CD4-positive, alpha-beta T cell (primary cell): Measurements from ENCODE around the gene UEVLD. TPM values are rescaled to one million over a fixed set of nuclear protein-coding genes. Genes with fewer than 3 reads are reported as not detected.

Source experiments
- ATAC-seq: fragments of 200-7000 bp; cut with Tn5 transposase; one replicate; pipeline ENCODE4 v1.10.0; 2022; ENCODE audit warnings: mild to moderate bottlenecking; ENCODE audit not compliant: poor library complexity
- CTCF ChIA-PET: fragments of 350-600 bp; sonication (Branson Sonifier 250); formaldehyde crosslinking; loops from one replicate; lab custom pipeline; 2021; ENCODE audit warnings: antibody characterized with exemption, inconsistent platforms; lab: Charles Lee
- POLR2A ChIA-PET: fragments of 350-600 bp; sonication (Branson Sonifier 250); formaldehyde crosslinking; loops from one replicate; lab custom pipeline; 2021; ENCODE audit warnings: antibody characterized with exemption, inconsistent platforms; lab: Charles Lee
- DNase-seq, 14 experiments: peaks; one replicate each; pipeline ENCODE4 v3.0.0-alpha.2; 2013 to 2020; ENCODE audit warnings: mixed read lengths in 2 of 14
- H3K27ac ChIP-seq, 2 donors: one replicate each; pipeline versions ENCODE4 v1.5.1 to v1.7.0; 2013; ENCODE audit warnings: low read length in 2 of 2, low read depth in 1 of 2, mild to moderate bottlenecking in 1 of 2
- H3K27me3 ChIP-seq, 2 experiments: 1 replicate in 1 of 2; 2 replicates in 1 of 2; pipeline versions ENCODE4 v1.6.1 to v1.7.0; 2013; ENCODE audit warnings: low read length in 2 of 2, control low read depth in 1 of 2, mild to moderate bottlenecking in 1 of 2, moderate library complexity in 1 of 2; ENCODE audit not compliant: insufficient read depth in 2 of 2, control insufficient read depth in 1 of 2
- H3K36me3 ChIP-seq: one replicate; pipeline ENCODE4 v1.6.1; 2013; ENCODE audit warnings: low read length, control low read depth; ENCODE audit not compliant: insufficient read depth
- H3K4me1 ChIP-seq: one replicate; pipeline ENCODE4 v1.6.1; 2013; ENCODE audit warnings: low read length, control low read depth; ENCODE audit not compliant: insufficient read depth
- H3K4me3 ChIP-seq: one replicate; pipeline ENCODE4 v1.5.1; 2013; ENCODE audit warnings: mild to moderate bottlenecking, low read length, moderate library complexity
- H3K9me3 ChIP-seq, 2 experiments: 1 replicate in 1 of 2; 2 replicates in 1 of 2; pipeline versions ENCODE4 v1.6.1 to v1.7.0; 2013; ENCODE audit warnings: low read length in 2 of 2, mild to moderate bottlenecking in 2 of 2, control low read depth in 1 of 2, moderate library complexity in 1 of 2; ENCODE audit not compliant: control insufficient read depth in 1 of 2, insufficient read depth in 1 of 2
- H3K27ac Mint-ChIP-seq: one replicate; pipeline ENCODE4 v1.8.0; 2020; ENCODE audit warnings: mixed read lengths
- H3K27me3 Mint-ChIP-seq: one replicate; pipeline ENCODE4 v1.8.0; 2021; ENCODE audit warnings: mixed read lengths
- H3K36me3 Mint-ChIP-seq: one replicate; pipeline ENCODE4 v1.8.0; 2021; ENCODE audit warnings: low read depth, mixed read lengths
- H3K4me1 Mint-ChIP-seq: one replicate; pipeline ENCODE4 v1.8.0; 2021; ENCODE audit warnings: low read depth, mixed read lengths
- H3K4me3 Mint-ChIP-seq: one replicate; pipeline ENCODE4 v1.8.0; 2020; ENCODE audit warnings: mild to moderate bottlenecking, mixed read lengths
- H3K9me3 Mint-ChIP-seq: one replicate; pipeline ENCODE4 v1.8.0; 2020; ENCODE audit warnings: mixed read lengths
- CTCF ChIP-seq: fragments of 200-600 bp; IDR thresholded peaks from one replicate; pipeline ENCODE4 v1.8.0; 2022; ENCODE audit warnings: antibody characterized with exemption, mild to moderate bottlenecking
- intact Hi-C, 2 experiments: fragments of 100-400 bp; cut with DNase I in 1 of 2; cut with micrococcal nuclease in 1 of 2; formaldehyde crosslinking; loops; one replicate each; pipeline versions ENCODE4 v1.15.1 to v1.9.0; 2023 to 2025; cut with DNase I, micrococcal nuclease
- total RNA-seq, 174 experiments: library from RNA in 2 of 174; stranded (reverse) in 2 of 174; gene quantifications; one replicate each; pipeline ENCODE4 v1.2.3 and lab custom pipeline; 2021 to 2026

Gene UEVLD
- total RNA-seq, 2 experiments from 2014 or later: 1.5 to 2.9 TPM

GRCh38 chr11:18578975-18579598, 9.4 kb downstream of the UEVLD start:
- no peaks in the 10 kb centered on the region for H3K27me3 ChIP-seq
- ChIA-PET POLR2A (interaction anchor here (0.5 to 1.4 kb wide), 4 partner anchors 52 to 126 kb away, joined by 3 read pairs; partner anchors contain the start of gene TSG101), CTCF (interaction anchor here (1.0 kb wide), 1 partner anchor 24 kb away, joined by 3 read pairs; no protein-coding TSS in a partner anchor)
- Mint-ChIP-seq H3K36me3 (peaks cover 7% of the 10 kb centered on the region), H3K27me3 (no peaks in the 10 kb centered on the region), H3K4me3 (peak overlapping the region; percentile 46), H3K9me3 (no peaks in the 10 kb centered on the region), H3K4me1 (peaks cover 8% of the 10 kb centered on the region), H3K27ac (peak overlapping the region; percentile 1)
- H3K9me3 ChIP-seq: no peaks in the 10 kb centered on the region
- no peak for TF ChIP-seq CTCF
- intact Hi-C loops: no loop called here
- H3K27ac ChIP-seq: no peak overlapping the region
- H3K4me3 ChIP-seq: peak overlapping the region; percentile 32
- H3K36me3 ChIP-seq: peaks cover 5% of the 10 kb centered on the region
- no peaks in the 10 kb centered on the region for H3K4me1 ChIP-seq
- peak; percentile 41 for ATAC-seq
- peak in 3 of 14 experiments; percentile 17 to 36 (median 32) for DNase-seq

DNA sequence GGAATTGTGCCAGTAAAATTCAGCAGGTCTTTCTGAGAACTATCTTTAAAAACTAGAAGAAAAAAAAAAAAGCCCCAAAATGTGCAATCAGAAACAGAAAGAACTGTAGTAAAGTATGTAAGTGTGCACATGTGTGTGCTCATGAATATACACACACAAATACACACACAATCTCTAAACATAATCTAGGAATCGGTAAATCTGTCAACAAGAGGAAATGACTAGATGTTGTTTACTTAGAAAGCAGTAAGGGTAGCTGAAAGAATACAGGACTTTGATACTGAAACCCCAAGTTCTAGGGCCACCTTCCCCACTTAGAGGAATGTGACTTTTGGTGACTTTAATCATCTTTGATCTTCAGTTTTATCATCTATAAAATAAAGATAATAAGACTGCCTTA, 13.2 kb downstream of the UEVLD start:
- DNase-seq (no peak), ATAC-seq (no peak)
- intact Hi-C loops: no loop called here
- Histone ChIP-seq H3K4me1 (no peaks in the 10 kb centered on the region), H3K9me3 (no peaks in the 10 kb centered on the region), H3K27me3 (no peaks in the 10 kb centered on the region), H3K27ac (no peak overlapping the region), H3K4me3 (no peak overlapping the region), H3K36me3 (peaks cover 5% of the 10 kb centered on the region)
- ChIA-PET POLR2A (interaction anchor here (1.2 kb wide), 1 partner anchor 58 kb away, joined by 3 read pairs; no protein-coding TSS in a partner anchor), CTCF (no interaction called here)
- H3K36me3 Mint-ChIP-seq: peaks cover 26% of the 10 kb centered on the region
- no peaks in the 10 kb centered on the region for H3K9me3 Mint-ChIP-seq
- peaks cover 8% of the 10 kb centered on the region for H3K4me1 Mint-ChIP-seq
- no peaks in the 10 kb centered on the region for H3K27me3 Mint-ChIP-seq
- no peak overlapping the region for H3K4me3 Mint-ChIP-seq
- H3K27ac Mint-ChIP-seq: no peak overlapping the region
- TF ChIP-seq CTCF: no peak

DNA sequence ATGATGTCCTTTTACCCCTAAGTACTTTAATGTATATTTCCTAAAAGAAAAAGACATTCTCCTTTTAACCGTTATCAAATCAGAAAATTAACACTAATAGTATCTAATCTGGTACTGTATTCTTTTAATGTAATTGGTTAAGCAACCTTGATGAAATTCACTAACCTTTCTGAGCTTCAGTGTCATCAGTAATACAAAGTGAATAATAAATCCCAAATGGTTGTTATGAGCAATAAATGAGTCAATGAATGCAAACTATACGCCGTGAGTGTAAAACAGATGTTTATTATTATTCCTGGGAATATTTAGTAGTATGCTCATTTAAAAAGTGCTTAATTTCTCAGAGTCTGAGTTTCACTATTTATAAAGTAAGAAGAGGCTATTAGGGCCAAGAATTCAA, 21.5 kb downstream of the UEVLD start:
- no peaks in the 10 kb centered on the region for H3K27me3 Mint-ChIP-seq
- Histone ChIP-seq H3K36me3 (peaks cover 7% of the 10 kb centered on the region), H3K4me1 (no peaks in the 10 kb centered on the region), H3K27me3 (no peaks in the 10 kb centered on the region), H3K4me3 (no peak overlapping the region), H3K27ac (no peak overlapping the region), H3K9me3 (no peaks in the 10 kb centered on the region)
- ChIA-PET CTCF (interaction anchor here (0.5 kb wide), 1 partner anchor 14 kb away, joined by 4 read pairs; no protein-coding TSS in a partner anchor), POLR2A (no interaction called here)
- intact Hi-C loops: no loop called here
- H3K4me1 Mint-ChIP-seq: no peaks in the 10 kb centered on the region
- DNase-seq: no peak
- no peak for TF ChIP-seq CTCF
- ATAC-seq: no peak
- H3K36me3 Mint-ChIP-seq: peaks cover 21% of the 10 kb centered on the region
- no peaks in the 10 kb centered on the region for H3K9me3 Mint-ChIP-seq
- no peak overlapping the region for H3K4me3 Mint-ChIP-seq
- H3K27ac Mint-ChIP-seq: no peak overlapping the region
